Stimulated activated naive CD8-positive, alpha-beta T cell treated with anti-CD3 and anti-CD28 coated beads, Interleukin-15, Interleukin-2, amounts not matched to agents 100 ng/mL and 50 ng/mL, for 24 hours (primary cell): ENCODE measurements around the gene XRCC5.
"Not testable (repeated sequence)": the region's sequence is repeated elsewhere in the genome, so short reads cannot be mapped to it uniquely, and the experiment has no call there.

ENCODE experiments used
- H3K27ac Mint-ChIP-seq: one replicate; pipeline ENCODE4 v1.8.0; 2021; ENCODE audit warnings: mild to moderate bottlenecking, mixed read lengths
- H3K27me3 Mint-ChIP-seq: one replicate; pipeline ENCODE4 v1.8.0; 2021; ENCODE audit warnings: mixed read lengths
- H3K36me3 Mint-ChIP-seq: one replicate; pipeline ENCODE4 v1.8.0; 2021; ENCODE audit warnings: low read depth, mixed read lengths
- H3K4me1 Mint-ChIP-seq: one replicate; pipeline ENCODE4 v1.8.0; 2021; ENCODE audit warnings: low read depth, mixed read lengths
- H3K4me3 Mint-ChIP-seq: one replicate; pipeline ENCODE4 v1.8.0; 2021; ENCODE audit warnings: mild to moderate bottlenecking, mixed read lengths
- H3K9me3 Mint-ChIP-seq: one replicate; pipeline ENCODE4 v1.8.0; 2021; ENCODE audit warnings: mixed read lengths

Gene XRCC5

DNA sequence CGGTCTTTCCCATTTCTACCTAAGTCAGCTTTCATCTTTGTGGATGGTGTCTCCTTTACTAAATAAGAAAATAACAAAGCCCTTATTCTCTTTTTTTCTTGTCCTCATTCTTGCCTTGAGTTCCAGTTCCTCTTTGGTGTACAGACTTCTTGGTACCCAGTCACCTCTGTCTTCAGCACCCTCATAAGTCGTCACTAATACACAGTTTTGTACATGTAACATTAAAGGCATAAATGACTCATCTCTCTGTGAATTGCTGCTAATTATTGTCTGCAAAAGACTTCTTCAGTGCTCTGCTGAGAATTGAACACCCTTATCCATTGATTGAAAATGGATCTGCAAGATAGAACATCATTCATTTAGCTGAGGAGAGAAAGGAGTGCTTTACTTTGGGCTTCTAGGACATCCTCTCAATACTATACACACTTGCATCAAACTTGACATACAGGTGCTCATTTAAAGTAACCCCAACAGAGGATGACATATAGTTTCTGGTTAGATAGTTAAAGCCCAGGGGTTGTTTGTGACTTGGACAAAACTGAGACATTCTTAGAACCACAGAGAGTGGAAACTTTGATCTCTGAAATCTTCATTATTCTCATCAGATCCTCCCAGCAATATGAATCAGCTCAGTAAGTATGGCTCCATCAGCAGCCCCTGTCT is 97.0 kb downstream of the XRCC5 start:
- H3K27me3 Mint-ChIP-seq: no peaks in the 10 kb centered on the region
- H3K9me3 Mint-ChIP-seq: no peaks in the 10 kb centered on the region
- H3K36me3 Mint-ChIP-seq: peaks cover 87% of the 10 kb centered on the region
- H3K27ac Mint-ChIP-seq: peak overlapping the region; percentile 97
- H3K4me1 Mint-ChIP-seq: peaks cover 75% of the 10 kb centered on the region
- H3K4me3 Mint-ChIP-seq: peak overlapping the region; percentile 40

DNA sequence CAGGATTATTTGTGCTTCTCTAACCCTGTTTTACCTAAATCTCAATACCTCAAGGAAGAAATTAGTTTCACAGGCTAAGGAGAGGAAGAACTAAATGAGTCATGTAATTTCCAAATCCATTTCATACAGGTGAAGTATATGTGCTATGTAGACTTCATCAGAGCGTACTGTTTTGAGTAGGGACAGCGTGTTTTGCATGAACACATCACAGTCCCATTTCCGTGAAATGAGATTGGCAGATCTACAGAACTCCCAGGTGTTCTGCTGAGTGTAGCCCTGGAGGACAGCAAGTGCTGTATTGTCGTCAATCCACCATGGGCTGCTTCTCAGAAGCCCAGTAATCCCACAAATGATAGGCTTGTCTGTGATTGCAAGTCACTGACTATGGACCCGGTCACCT is 97.7 kb downstream of the XRCC5 start:
- H3K4me1 Mint-ChIP-seq: peaks cover 69% of the 10 kb centered on the region
- H3K36me3 Mint-ChIP-seq: peaks cover 87% of the 10 kb centered on the region

DNA sequence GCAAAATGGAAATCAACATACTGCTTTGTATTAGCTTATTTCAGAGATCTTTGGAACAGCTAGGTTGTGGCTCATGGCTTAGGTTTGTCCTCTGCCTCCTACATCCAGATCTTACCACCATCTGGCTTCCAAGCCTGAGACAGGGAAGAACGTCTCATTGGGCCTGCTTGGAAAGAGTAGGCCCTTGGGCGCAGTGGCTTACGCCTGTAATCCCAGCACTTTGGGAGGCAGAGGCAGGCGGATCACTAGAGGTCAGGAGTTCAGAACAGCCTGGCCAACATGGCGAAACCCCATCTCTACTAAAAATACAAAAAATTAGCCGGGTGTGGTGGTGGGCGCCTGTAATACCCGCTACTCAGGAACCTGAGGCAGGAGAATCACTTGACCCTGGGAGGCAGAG is 99.5 kb downstream of the XRCC5 start:
- not testable (repeated sequence) for H3K27me3 Mint-ChIP-seq, H3K9me3 Mint-ChIP-seq, H3K4me3 Mint-ChIP-seq
- Mint-ChIP-seq H3K4me1 (peaks cover 57% of the 10 kb centered on the region), H3K27ac (peak overlapping the region; percentile 53), H3K36me3 (peaks cover 76% of the 10 kb centered on the region)

More for the DNA sequence above, 97.7 kb downstream of the XRCC5 start:
- Mint-ChIP-seq H3K4me3 (peak overlapping the region; percentile 40), H3K9me3 (no peaks in the 10 kb centered on the region), H3K27ac (peak overlapping the region; percentile 97), H3K27me3 (no peaks in the 10 kb centered on the region)

DNA sequence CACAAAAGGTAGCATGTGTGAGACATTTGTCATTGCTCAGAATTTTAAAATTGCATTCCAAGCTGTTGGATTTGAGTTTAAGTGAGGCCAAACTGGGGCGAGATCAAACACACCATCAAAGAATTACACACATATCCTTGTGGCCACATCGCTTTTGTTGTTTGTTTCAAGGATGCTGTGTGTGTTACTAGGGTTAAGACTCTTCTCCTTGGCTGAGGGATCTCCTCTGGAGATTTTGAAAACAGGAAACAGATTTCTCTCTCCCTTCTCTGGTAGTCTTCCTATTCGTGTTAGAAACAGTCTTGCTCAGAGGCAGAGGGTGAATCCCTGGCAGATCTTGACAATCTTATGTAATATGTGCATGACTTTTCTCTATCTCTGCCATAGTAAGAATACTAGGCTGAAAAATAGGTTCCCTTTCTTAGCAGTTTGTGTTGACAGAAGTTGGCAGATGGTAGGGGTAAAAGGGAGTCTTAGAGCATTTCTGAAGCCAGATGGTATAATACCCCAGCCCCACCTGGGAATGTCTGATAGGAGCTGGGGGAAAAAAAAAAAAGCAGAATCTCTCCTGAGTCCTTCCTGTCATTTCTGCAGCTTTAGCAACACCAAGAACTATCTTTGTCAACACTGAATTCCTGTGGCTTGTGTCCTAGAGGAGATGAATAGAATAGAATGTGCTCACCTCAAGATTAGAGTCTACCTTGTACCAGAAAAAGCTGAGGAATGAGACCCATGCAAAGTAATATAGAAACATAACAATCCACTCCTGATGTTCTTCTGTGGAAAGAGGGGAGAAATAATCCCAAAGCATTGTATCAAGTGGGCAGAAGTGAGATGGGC is 101.8 kb downstream of the XRCC5 start:
- H3K27me3 Mint-ChIP-seq: no peaks in the 10 kb centered on the region
- H3K9me3 Mint-ChIP-seq: no peaks in the 10 kb centered on the region
- peaks cover 36% of the 10 kb centered on the region for H3K4me1 Mint-ChIP-seq
- no peak overlapping the region for H3K4me3 Mint-ChIP-seq
- peaks cover 59% of the 10 kb centered on the region for H3K36me3 Mint-ChIP-seq
- peak overlapping the region; percentile 45 for H3K27ac Mint-ChIP-seq

DNA sequence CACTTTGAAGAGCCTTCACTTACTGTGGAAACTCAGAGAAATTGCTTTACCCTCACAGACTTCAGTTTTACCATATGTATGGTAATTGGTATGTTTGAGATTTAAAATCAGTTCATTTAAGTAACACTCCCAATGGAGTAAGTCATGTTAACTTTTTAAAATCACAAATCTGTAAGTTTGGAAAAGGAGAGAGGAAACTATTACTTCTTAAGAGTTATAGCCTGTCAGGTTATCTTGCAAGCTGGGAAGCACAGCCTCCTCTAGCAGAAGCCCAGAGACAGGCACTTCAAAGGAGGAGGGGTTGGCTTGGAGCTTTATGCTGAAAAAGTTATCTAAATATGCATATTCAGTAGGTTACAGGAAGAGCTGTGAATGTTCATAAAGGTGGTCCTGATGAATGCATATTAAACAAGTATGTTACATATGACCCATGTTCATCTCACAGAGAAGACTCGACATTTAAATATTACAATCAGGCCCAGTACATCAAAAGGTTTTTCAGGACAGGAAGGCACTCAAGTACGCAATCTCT is 102.5 kb downstream of the XRCC5 start:
- Mint-ChIP-seq H3K4me3 (no peak overlapping the region), H3K4me1 (peaks cover 35% of the 10 kb centered on the region), H3K9me3 (no peaks in the 10 kb centered on the region), H3K27ac (no peak overlapping the region), H3K36me3 (peaks cover 51% of the 10 kb centered on the region), H3K27me3 (no peaks in the 10 kb centered on the region)

DNA sequence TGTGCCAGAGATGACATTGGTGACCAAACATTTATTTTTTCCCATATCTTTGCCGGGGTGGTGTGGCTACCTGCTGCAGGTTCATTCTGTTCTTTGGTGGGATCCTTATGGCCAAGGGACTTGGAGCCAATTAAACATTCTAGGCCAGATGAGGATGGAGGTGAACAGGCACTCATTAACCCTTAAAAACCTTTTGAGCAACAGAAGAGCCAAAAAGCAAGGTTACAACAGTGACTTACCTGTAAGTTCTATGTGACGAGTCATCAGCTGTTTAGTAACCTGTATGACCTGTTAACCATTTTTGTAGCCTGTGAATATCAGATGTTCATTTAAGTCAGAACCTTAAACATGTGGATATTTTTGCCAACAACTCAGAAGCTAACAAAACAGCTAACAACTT is 105.6 kb downstream of the XRCC5 start:
- Mint-ChIP-seq H3K27ac (no peak overlapping the region), H3K9me3 (no peaks in the 10 kb centered on the region), H3K4me1 (peaks cover 28% of the 10 kb centered on the region), H3K27me3 (no peaks in the 10 kb centered on the region), H3K4me3 (no peak overlapping the region), H3K36me3 (peaks cover 38% of the 10 kb centered on the region)

DNA sequence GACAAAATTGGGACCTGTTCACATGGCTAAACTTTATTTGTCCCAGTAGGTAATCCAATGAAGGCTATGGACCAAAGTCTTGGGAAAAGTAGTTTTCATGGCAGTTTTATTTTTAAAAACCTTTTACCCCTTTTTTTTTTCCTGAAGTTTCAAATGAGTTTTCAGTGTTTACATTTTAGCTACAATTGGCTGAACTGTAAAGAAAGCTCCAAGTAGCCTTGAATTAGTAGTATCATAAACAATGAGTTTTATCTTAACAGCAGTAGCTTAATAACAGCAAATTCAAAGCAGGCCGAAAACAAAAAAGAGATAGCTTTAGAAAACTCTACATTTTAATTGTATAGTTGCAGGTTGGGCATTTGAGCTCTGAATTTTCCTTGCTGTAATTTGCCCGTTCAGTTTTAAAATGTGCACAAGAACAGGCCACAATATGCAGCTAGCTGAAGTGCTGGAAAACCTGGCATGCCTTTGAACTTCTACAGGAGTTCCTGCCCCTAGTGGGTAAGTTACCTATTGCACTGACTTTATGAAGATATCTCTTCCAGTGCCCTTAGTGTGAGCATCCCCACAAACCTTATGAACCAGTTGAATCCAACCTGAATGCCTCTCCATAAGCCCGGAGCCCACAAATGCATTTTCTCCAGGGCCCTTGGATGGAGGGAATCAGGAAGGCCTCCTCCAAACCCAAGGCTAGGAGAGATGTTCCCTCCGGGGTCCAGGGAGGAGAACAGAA is 106.7 kb downstream of the XRCC5 start:
- Mint-ChIP-seq H3K4me3 (no peak overlapping the region), H3K36me3 (peaks cover 43% of the 10 kb centered on the region), H3K9me3 (no peaks in the 10 kb centered on the region), H3K4me1 (peaks cover 34% of the 10 kb centered on the region), H3K27me3 (no peaks in the 10 kb centered on the region), H3K27ac (no peak overlapping the region)

DNA sequence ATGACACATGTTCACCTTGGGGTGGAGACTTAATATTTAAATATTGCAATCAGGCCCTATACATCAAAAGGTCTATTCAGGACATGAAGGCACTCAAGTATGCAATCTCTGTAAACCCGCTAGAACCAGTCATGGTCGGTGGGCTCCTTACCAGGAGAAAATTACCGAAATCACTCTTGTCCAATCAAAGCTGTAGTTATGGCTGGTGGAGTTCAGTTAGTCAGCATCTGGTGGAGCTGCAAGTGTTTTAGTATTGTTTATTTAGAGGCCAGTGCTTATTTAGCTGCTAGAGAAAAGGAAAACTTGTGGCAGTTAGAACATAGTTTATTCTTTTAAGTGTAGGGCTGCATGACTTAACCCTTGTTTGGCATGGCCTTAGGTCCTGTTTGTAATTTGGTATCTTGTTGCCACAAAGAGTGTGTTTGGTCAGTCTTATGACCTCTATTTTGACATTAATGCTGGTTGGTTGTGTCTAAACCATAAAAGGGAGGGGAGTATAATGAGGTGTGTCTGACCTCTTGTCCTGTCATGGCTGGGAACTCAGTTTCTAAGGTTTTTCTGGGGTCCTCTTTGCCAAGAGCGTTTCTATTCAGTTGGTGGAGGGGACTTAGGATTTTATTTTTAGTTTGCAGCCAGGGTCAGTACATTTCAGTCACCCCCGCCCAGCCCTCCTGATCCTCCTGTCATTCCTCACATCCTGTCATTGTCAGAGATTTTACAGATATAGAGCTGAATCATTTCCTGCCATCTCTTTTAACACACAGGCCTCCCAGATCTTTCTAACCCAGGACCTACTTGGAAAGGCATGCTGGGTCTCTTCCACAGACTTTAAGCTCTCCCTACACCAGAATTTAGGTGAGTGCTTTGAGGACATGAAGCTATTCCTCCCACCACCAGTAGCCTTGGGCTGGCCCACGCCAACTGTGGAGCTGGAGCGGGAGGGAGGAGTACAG is 108.1 kb downstream of the XRCC5 start:
- peaks cover 36% of the 10 kb centered on the region for H3K36me3 Mint-ChIP-seq
- peak overlapping the region; percentile 1 for H3K4me3 Mint-ChIP-seq
- peaks cover 46% of the 10 kb centered on the region for H3K4me1 Mint-ChIP-seq
- H3K27me3 Mint-ChIP-seq: no peaks in the 10 kb centered on the region
- H3K27ac Mint-ChIP-seq: peak overlapping the region; percentile 64
- H3K9me3 Mint-ChIP-seq: no peaks in the 10 kb centered on the region

DNA sequence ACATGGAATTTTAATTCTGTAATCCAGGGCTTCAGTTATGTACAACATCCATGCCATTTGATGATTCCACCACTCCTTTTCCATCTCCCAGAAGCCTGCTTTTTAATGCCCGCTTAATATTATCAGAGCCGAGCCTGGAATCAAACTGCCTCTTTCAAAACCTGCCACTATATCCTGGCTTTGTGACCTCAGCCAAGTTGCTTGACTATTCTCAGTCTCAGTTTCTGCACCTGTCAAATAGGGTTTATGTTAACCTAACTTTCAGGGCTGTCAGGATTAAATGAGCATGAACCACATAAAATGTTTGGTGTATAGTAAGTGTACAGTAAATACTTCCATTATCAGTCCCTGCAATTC is 108.7 kb downstream of the XRCC5 start:
- peaks cover 53% of the 10 kb centered on the region for H3K4me1 Mint-ChIP-seq
- H3K36me3 Mint-ChIP-seq: peaks cover 36% of the 10 kb centered on the region
- H3K9me3 Mint-ChIP-seq: no peaks in the 10 kb centered on the region
- no peaks in the 10 kb centered on the region for H3K27me3 Mint-ChIP-seq
- peak overlapping the region; percentile 64 for H3K27ac Mint-ChIP-seq
- H3K4me3 Mint-ChIP-seq: peak overlapping the region; percentile 1

DNA sequence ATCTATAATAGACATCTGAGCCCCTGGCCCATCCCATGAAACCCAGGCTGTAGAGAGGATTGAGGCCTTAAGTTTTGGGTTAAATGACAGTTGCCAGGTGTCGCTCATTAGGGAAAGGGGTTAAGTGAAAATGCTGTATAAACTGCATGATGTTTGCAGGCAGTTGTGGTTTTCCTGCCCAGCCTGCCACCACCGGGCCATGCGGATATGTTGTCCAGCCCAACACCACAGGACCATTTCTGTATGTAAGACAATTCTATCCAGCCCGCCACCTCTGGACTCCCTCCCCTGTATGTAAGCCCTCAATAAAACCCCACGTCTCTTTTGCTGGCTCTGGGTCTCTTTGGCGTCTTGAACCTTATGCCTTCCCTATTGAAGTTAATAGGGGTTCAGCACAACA is 110.7 kb downstream of the XRCC5 start:
- peaks cover 28% of the 10 kb centered on the region for H3K36me3 Mint-ChIP-seq
- H3K9me3 Mint-ChIP-seq: no peaks in the 10 kb centered on the region
- no peak overlapping the region for H3K4me3 Mint-ChIP-seq
- no peak overlapping the region for H3K27ac Mint-ChIP-seq
- H3K27me3 Mint-ChIP-seq: no peaks in the 10 kb centered on the region
- H3K4me1 Mint-ChIP-seq: peaks cover 59% of the 10 kb centered on the region

DNA sequence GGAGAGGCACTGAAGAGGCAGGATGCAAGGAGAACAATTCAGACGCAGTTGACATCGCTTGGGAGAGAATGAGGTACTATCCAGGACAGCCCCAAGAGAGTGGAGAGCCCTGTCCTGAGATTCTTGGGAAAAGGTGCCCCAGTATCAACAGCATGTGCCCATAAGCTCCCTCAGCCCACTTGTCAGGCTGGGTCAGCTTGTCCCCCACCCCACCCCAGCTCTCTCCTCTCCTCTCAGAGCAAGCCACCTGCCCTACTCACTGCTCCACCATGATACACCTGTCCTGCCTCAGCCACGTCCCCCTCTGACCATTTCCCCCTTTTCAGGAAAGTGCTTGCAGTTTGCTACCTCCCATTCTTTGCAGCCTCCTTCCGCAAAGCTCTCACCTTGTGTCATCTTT is 111.8 kb downstream of the XRCC5 start:
- H3K36me3 Mint-ChIP-seq: peaks cover 28% of the 10 kb centered on the region
- H3K27ac Mint-ChIP-seq: no peak overlapping the region
- no peak overlapping the region for H3K4me3 Mint-ChIP-seq
- no peaks in the 10 kb centered on the region for H3K27me3 Mint-ChIP-seq
- H3K4me1 Mint-ChIP-seq: peaks cover 59% of the 10 kb centered on the region
- no peaks in the 10 kb centered on the region for H3K9me3 Mint-ChIP-seq

DNA sequence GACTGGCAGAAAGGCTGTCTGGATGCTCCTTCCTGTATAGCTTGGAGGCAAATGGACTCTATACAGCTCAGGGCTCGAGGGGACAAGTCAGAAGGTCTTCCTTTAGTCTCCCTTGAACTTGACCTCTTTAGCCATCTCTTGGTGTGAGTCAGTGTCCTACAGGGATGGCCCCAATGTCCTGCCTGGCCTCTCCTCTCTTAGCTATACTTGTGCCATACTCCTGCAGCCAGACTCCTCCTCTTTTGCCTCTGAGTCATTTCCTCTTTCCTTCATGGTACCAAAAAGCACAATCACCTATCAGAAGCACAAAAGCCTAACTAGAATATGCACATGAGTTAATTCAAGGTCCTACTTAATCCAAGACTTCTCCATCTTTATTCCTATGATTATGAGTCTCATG is 112.7 kb downstream of the XRCC5 start:
- Mint-ChIP-seq H3K9me3 (no peaks in the 10 kb centered on the region), H3K27me3 (no peaks in the 10 kb centered on the region)

DNA sequence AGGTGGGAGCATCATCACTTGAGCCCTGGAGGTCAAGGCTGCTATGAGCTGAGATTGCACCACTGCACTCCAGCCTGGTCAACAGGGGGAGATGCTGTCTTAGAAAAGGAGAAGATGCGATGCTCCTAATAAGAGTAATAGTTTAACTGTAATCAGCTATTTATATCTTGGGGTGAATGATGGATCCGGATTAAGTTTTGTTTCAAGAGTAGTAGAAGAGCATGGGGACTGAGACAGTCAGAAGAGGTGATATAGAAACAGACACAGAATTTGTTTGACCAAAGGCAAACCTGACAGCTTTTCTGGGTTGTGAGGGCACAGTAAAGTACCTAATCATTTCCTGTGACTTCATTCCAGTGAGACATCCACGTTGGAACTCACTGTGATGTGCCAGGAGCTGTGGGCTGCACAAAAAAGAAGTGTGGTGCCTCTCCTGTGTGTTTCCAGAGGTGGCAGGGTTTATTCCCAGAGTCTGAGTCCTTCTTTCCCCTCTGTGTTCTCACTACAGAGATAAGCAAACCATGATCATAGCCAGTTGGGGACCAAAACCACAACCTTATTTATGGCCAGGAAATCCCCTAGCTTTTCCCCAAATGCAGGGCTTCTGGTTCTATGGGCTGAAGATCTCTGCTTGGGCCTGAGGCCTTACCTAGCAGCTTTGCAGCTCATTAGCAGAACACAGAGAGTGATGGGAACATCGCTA is 113.7 kb downstream of the XRCC5 start:
- peak overlapping the region; percentile 29 for H3K27ac Mint-ChIP-seq
- H3K9me3 Mint-ChIP-seq: no peaks in the 10 kb centered on the region
- peaks cover 41% of the 10 kb centered on the region for H3K4me1 Mint-ChIP-seq
- no peaks in the 10 kb centered on the region for H3K27me3 Mint-ChIP-seq
- peaks cover 20% of the 10 kb centered on the region for H3K36me3 Mint-ChIP-seq
- H3K4me3 Mint-ChIP-seq: no peak overlapping the region

More for the DNA sequence above, 112.7 kb downstream of the XRCC5 start:
- Mint-ChIP-seq H3K36me3 (peaks cover 28% of the 10 kb centered on the region), H3K27ac (peak overlapping the region; percentile 49), H3K4me1 (peaks cover 51% of the 10 kb centered on the region), H3K4me3 (no peak overlapping the region)

DNA sequence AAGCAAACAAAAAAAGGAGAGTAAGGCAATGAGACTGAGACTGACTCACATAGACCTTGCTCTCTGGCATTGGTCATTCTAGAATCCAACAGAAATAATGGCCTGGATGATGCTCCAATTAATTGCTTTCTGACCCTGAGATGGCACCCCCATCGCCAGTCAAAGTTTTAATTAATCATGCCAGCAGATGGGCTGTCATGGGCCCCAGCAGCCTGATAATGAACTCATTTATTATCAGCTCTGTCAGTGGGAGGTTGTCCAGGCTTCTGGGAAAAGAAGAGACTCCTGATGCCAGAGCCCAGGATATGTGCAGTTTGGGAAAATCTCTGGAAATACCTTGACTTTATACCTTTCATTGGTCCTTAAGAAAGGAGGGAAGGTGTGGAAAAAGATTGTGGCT is 115.2 kb downstream of the XRCC5 start:
- Mint-ChIP-seq H3K36me3 (peaks cover 14% of the 10 kb centered on the region), H3K9me3 (no peaks in the 10 kb centered on the region), H3K27me3 (no peaks in the 10 kb centered on the region), H3K4me3 (no peak overlapping the region), H3K4me1 (peaks cover 34% of the 10 kb centered on the region), H3K27ac (no peak overlapping the region)
